Stimulated activated CD8-positive, alpha-beta memory T cell treated with anti-CD3 and anti-CD28 coated beads, Interleukin-4, amount 100 ng/mL, for 48 hours (primary cell): Measurements from ENCODE around the gene ECM2.

Experiments
- DNase-seq: peaks from one replicate; pipeline ENCODE4 v3.0.0-alpha.2; 2020

Gene ECM2

GRCh38 chr9:92496396-92497176, 39.2 kb downstream of the ECM2 start:
- DNase-seq, result no peak

GRCh38 chr9:92494856-92495255, 40.9 kb downstream of the ECM2 start:
- DNase-seq, result no peak

- no peak for DNase-seq
Observed at GRCh38 chr9:92493749-92494387, 41.9 kb downstream of the ECM2 start.

- no peak for DNase-seq
Observed at GRCh38 chr9:92492781-92493401, 42.9 kb downstream of the ECM2 start.

- no peak for DNase-seq
Observed at GRCh38 chr9:92488681-92489550, 46.9 kb downstream of the ECM2 start.

- no peak for DNase-seq
Observed at GRCh38 chr9:92486371-92486770, 49.4 kb downstream of the ECM2 start.

GRCh38 chr9:92484563-92484962, 51.2 kb downstream of the ECM2 start:
- DNase-seq, result no peak

GRCh38 chr9:92483627-92484545, 51.9 kb downstream of the ECM2 start:
- no peak for DNase-seq

GRCh38 chr9:92482805-92483204, 53.0 kb downstream of the ECM2 start:
- DNase-seq, result no peak

GRCh38 chr9:92482329-92482728, 53.5 kb downstream of the ECM2 start, which contains the start of gene ASPN:
ASPN (minus strand) TSS chr9:92482506.
- no peak for DNase-seq

- no peak for DNase-seq
Observed at GRCh38 chr9:92480986-92481633, 54.7 kb downstream of the ECM2 start.

GRCh38 chr9:92480291-92480771, 55.5 kb downstream of the ECM2 start:
- DNase-seq, result no peak

GRCh38 chr9:92479346-92479745, 56.4 kb downstream of the ECM2 start:
- no peak for DNase-seq

- no peak for DNase-seq
Observed at GRCh38 chr9:92478783-92479182, 57.0 kb downstream of the ECM2 start.

- no peak for DNase-seq
Observed at GRCh38 chr9:92476962-92477361, 58.8 kb downstream of the ECM2 start.

- no peak for DNase-seq
Observed at GRCh38 chr9:92474587-92474986, 61.2 kb downstream of the ECM2 start.

- DNase-seq, result no peak
Observed at GRCh38 chr9:92468206-92468605, 67.6 kb downstream of the ECM2 start.

GRCh38 chr9:92467511-92467910, 68.3 kb downstream of the ECM2 start:
- DNase-seq, result no peak

GRCh38 chr9:92467041-92467440, 68.7 kb downstream of the ECM2 start:
- no peak for DNase-seq

- DNase-seq, result no peak
Observed at GRCh38 chr9:92463984-92464383, 71.8 kb downstream of the ECM2 start.

- DNase-seq, result no peak
Observed at GRCh38 chr9:92463387-92463786, 72.4 kb downstream of the ECM2 start.
